Activated CD4-positive, CD25-positive, alpha-beta regulatory T cell treated with anti-CD3 and anti-CD28 coated beads, Interleukin-2, amount 50 U/mL, for 24 hours (primary cell): ENCODE measurements around the gene RGMB.

Experiments
- ATAC-seq, 2 donors: fragments of 150-1000 bp; cut with Tn5 transposase; one replicate each; pipeline ENCODE4 v1.10.0; 2021; ENCODE audit warnings: mild to moderate bottlenecking in 1 of 2, moderate library complexity in 1 of 2

The RGMB gene

GRCh38 chr5:98839469-98840383 lies 66.3 kb downstream of the RGMB start:
- ATAC-seq, result peak in 1 of 2 donors; percentile 17

GRCh38 chr5:98840946-98841345 lies 67.5 kb downstream of the RGMB start:
- no peak for ATAC-seq

- ATAC-seq, result no peak
These were observed 70.0 kb downstream of the RGMB start for GRCh38 chr5:98843481-98843880.

GRCh38 chr5:98844865-98845264 lies 71.4 kb downstream of the RGMB start:
- ATAC-seq, result no peak

- ATAC-seq, result no peak
These were observed 72.4 kb downstream of the RGMB start for GRCh38 chr5:98845878-98846277.
